OCI-LY7 (cell line): Measurements from ENCODE around the gene WDR64. TPM values are rescaled to one million over a fixed set of nuclear protein-coding genes. Genes with fewer than 3 reads are reported as not detected.

Experiments
- BruUV-seq: library from RNA; stranded (reverse); fragments of 400-500 nt; replicated peaks from 2 replicates; lab custom pipeline; 2021; lab: Mats Ljungman, UMichigan
- CTCF ChIA-PET: fragments of 300-600 bp; sonication (Branson Sonifier 250); formaldehyde crosslinking; loops from one replicate; lab custom pipeline; 2022; ENCODE audit warnings: antibody characterized with exemption; ENCODE audit not compliant: unreplicated experiment; lab: Charles Lee
- POLR2A ChIA-PET: fragments of 300-600 bp; sonication (Branson Sonifier 250); formaldehyde crosslinking; loops from one replicate; lab custom pipeline; 2022; ENCODE audit warnings: antibody characterized with exemption; lab: Charles Lee
- DNase-seq: peaks from one replicate; pipeline ENCODE4 v3.0.0-alpha.2; 2015; ENCODE audit warnings: low spot score
- H2AFZ ChIP-seq: fragments of 200-600 bp; sonication (generic), shearing (Covaris generic); 2 replicates; pipeline ENCODE4 v1.6.1; 2014; ENCODE audit warnings: mild to moderate bottlenecking, antibody characterized with exemption, low read length, moderate library complexity
- H3K27ac ChIP-seq: fragments of 200-600 bp; sonication (generic); 2 replicates; pipeline ENCODE4 v1.5.1; 2014; ENCODE audit warnings: mixed run types, low read depth, mild to moderate bottlenecking, moderate library complexity, low read length, inconsistent platforms; ENCODE audit not compliant: poor library complexity, severe bottlenecking
- H3K36me3 ChIP-seq: fragments of 200-600 bp; sonication (generic); 2 replicates; pipeline ENCODE4 v1.6.1; 2014; ENCODE audit warnings: mild to moderate bottlenecking, antibody characterized with exemption, low read length, moderate library complexity, mixed read lengths; ENCODE audit not compliant: insufficient read depth
- H3K4me1 ChIP-seq: fragments of 200-600 bp; sonication (generic); 2 replicates; pipeline ENCODE4 v1.5.1; 2014; ENCODE audit warnings: mild to moderate bottlenecking, low read length; ENCODE audit not compliant: insufficient read depth, poor library complexity, severe bottlenecking
- H3K4me2 ChIP-seq: fragments of 200-600 bp; sonication (generic); 2 replicates; pipeline ENCODE4 v1.6.1; 2014; ENCODE audit warnings: mild to moderate bottlenecking, low read length
- H3K4me3 ChIP-seq: fragments of 200-600 bp; sonication (generic); 2 replicates; pipeline ENCODE4 v1.5.1; 2014; ENCODE audit warnings: mild to moderate bottlenecking, low read depth, low read length; ENCODE audit not compliant: poor library complexity, severe bottlenecking
- H3K79me2 ChIP-seq: fragments of 200-600 bp; sonication (generic); 2 replicates; pipeline ENCODE4 v1.6.1; 2016; ENCODE audit warnings: low read depth, mild to moderate bottlenecking, low read length, moderate library complexity, mixed read lengths; ENCODE audit not compliant: insufficient read depth
- H3K9me2 ChIP-seq: fragments of 200-600 bp; sonication (generic); 2 replicates; pipeline ENCODE4 v1.6.1; 2016; ENCODE audit warnings: mild to moderate bottlenecking, low read length, mixed read lengths; ENCODE audit not compliant: insufficient read depth
- H3K9me3 ChIP-seq: fragments of 200-600 bp; sonication (generic); 2 replicates; pipeline ENCODE4 v1.6.1; 2014; ENCODE audit warnings: mild to moderate bottlenecking, mixed run types, low read length, mixed read lengths
- H4K20me1 ChIP-seq: fragments of 200-600 bp; sonication (generic); 2 replicates; pipeline ENCODE4 v1.6.1; 2014; ENCODE audit warnings: mild to moderate bottlenecking, antibody characterized with exemption, low read length, moderate library complexity, mixed read lengths; ENCODE audit not compliant: insufficient read depth
- CTCF ChIP-seq: fragments of 200-600 bp; sonication (generic); conservative IDR thresholded peaks from 2 replicates; pipeline ENCODE4 v1.5.1; 2014; ENCODE audit warnings: mild to moderate bottlenecking, antibody characterized with exemption, low read length, moderate library complexity, mixed read lengths
- EZH2phosphoT487 ChIP-seq: fragments of 200-600 bp; sonication (generic); IDR thresholded peaks from 2 replicates; pipeline ENCODE4 v1.6.1; 2018; ENCODE audit warnings: low read depth, borderline replicate concordance, mild to moderate bottlenecking, mixed run types, antibody characterized with exemption, low read length, moderate library complexity, mixed read lengths
- intact Hi-C: fragments of 100-400 bp; cut with micrococcal nuclease; formaldehyde crosslinking; loops from one replicate; pipeline ENCODE4 v1.10.0; 2022; ENCODE audit not compliant: unreplicated experiment
- total RNA-seq, 2 experiments: library from RNA; depleted of rRNA in 1 of 2; stranded (reverse); fragments of >200 nt in 1 of 2; shearing (Covaris generic) in 1 of 2; gene quantifications; 2 replicates each; pipeline ENCODE4 v1.2.3, GENCODE V29; 2014 to 2022

WDR64 gene
- total RNA-seq, 2 experiments from 2014 or later = not detected

- H3K36me3 ChIP-seq = no peaks in the 10 kb centered on the region
- H3K4me2 ChIP-seq = no peak overlapping the region
- no peaks in the 10 kb centered on the region for H3K9me3 ChIP-seq
- H3K4me1 ChIP-seq = no peaks in the 10 kb centered on the region
- no peak for DNase-seq
- H2AFZ ChIP-seq = no peak overlapping the region
- no peaks in the 10 kb centered on the region for H4K20me1 ChIP-seq
- no peaks in the 10 kb centered on the region for H3K79me2 ChIP-seq
- ChIA-PET POLR2A (interaction anchor here (2.1 kb wide), 1 partner anchor 11 kb away, joined by 5 read pairs; no protein-coding TSS in a partner anchor), CTCF (no interaction called here)
- intact Hi-C loops = no loop called here
- H3K9me2 ChIP-seq = no peaks in the 10 kb centered on the region
- TF ChIP-seq CTCF (no peak), EZH2phosphoT487 (no peak)
- no peak overlapping the region for H3K4me3 ChIP-seq
- H3K27ac ChIP-seq = no peak overlapping the region
- BruUV-seq = no TSS peak
Measured at GRCh38 chr1:241666419-241666818, 14.3 kb downstream of the WDR64 start.

GRCh38 chr1:241672301-241672700, 20.2 kb downstream of the WDR64 start:
- 0 out of 2 replicates have a peak, but pooled peaks cover 6% of the 10 kb centered on the region for H3K9me3 ChIP-seq
- DNase-seq = no peak
- peaks cover 19% of the 10 kb centered on the region for H3K4me1 ChIP-seq
- intact Hi-C loops = no loop called here
- ChIA-PET POLR2A (no interaction called here), CTCF (no interaction called here)
- no peaks in the 10 kb centered on the region for H3K9me2 ChIP-seq
- TF ChIP-seq EZH2phosphoT487 = no peak
- no peak for TF ChIP-seq CTCF
- no peaks in the 10 kb centered on the region for H3K36me3 ChIP-seq
- no peak overlapping the region for H2AFZ ChIP-seq
- H3K4me3 ChIP-seq = no peak overlapping the region
- H3K27ac ChIP-seq = no peak overlapping the region
- H3K4me2 ChIP-seq = no peak overlapping the region
- H4K20me1 ChIP-seq = no peaks in the 10 kb centered on the region
- no peaks in the 10 kb centered on the region for H3K79me2 ChIP-seq
- no TSS peak for BruUV-seq

GRCh38 chr1:241674805-241675384, 22.8 kb downstream of the WDR64 start:
- Histone ChIP-seq H3K4me2 (no peak overlapping the region), H3K79me2 (no peaks in the 10 kb centered on the region), H3K4me1 (peaks cover 34% of the 10 kb centered on the region), H3K9me3 (0 out of 2 replicates have a peak, but pooled peaks cover 6% of the 10 kb centered on the region), H3K9me2 (no peaks in the 10 kb centered on the region), H3K36me3 (no peaks in the 10 kb centered on the region), H3K4me3 (no peak overlapping the region), H4K20me1 (no peaks in the 10 kb centered on the region), H3K27ac (no peak overlapping the region), H2AFZ (no peak overlapping the region)
- ChIA-PET CTCF (no interaction called here), POLR2A (interaction anchor here (0.6 to 1.6 kb wide), 3 partner anchors 15 to 120 kb away, joined by 4 to 8 read pairs (median 4); no protein-coding TSS in a partner anchor)
- no peak for DNase-seq
- TF ChIP-seq CTCF (no peak), EZH2phosphoT487 (no peak)
- intact Hi-C loops = no loop called here
- BruUV-seq = no TSS peak
